ENCODE data around the gene CLSTN1. TPM values are rescaled to one million over a fixed set of nuclear protein-coding genes. Genes with fewer than 3 reads are reported as not detected.

CLSTN1 gene
- total RNA-seq, 1 donor from 2014 or later: 179 TPM

DNA sequence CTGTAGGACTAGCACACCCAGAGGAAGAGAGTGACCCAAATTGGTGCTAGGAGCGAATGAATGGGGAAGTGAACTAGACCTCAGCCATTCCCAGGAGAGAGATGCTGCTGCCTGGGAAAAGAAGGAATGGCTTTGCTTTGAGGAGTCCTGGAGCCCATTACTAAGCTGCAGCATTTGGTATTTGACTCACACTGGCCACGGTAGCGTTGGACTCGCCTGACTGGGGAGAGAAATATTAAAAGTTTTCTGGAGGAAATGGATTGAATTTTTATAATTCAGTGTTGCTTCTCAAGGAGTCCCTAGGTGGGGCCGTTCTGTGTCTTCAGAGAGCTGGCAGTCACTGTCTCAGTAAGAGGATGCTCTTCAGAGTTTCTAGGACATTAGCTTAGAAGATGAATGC is 132.1 kb downstream of the CLSTN1 start:
- no peaks in the 10 kb centered on the region for H3K36me3 Mint-ChIP-seq (ENCODE audit: unreplicated experiment)
- peak overlapping the region; percentile 1 for H3K4me3 Mint-ChIP-seq (ENCODE audit: unreplicated experiment)
- H3K4me1 Mint-ChIP-seq (ENCODE audit: unreplicated experiment): peaks cover 33% of the 10 kb centered on the region
- H3K27ac Mint-ChIP-seq (ENCODE audit: unreplicated experiment): peak overlapping the region; percentile 71
- TF ChIP-seq CTCF (IDR thresholded peaks at IDR 0.05): no peak
- H3K27me3 Mint-ChIP-seq (ENCODE audit: unreplicated experiment): no peaks in the 10 kb centered on the region
- no peaks in the 10 kb centered on the region for H3K9me3 Mint-ChIP-seq (ENCODE audit: unreplicated experiment)
- DNase-seq (ENCODE audit: extremely low spot score, unreplicated experiment): no peak

DNA sequence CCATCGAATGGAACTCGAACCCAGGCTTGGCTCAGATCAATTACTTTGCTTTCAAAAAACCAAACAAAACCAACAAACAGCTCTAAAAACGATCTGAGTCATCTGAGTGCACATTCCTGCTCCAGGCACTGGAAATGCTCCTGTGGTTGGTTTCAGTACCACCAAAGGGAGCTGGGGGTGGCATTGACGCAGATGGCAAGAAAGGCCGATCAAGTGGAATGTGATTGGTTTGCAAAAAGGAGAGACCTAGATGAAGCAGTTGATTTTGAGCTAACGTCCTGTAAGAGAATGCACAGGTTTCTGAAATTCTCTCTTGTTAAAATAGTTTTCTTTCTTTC is 132.7 kb downstream of the CLSTN1 start:
- Mint-ChIP-seq H3K27me3 (ENCODE audit: unreplicated experiment) (no peaks in the 10 kb centered on the region), H3K27ac (ENCODE audit: unreplicated experiment) (peak overlapping the region; percentile 71), H3K4me1 (ENCODE audit: unreplicated experiment) (peaks cover 33% of the 10 kb centered on the region), H3K9me3 (ENCODE audit: unreplicated experiment) (no peaks in the 10 kb centered on the region), H3K4me3 (ENCODE audit: unreplicated experiment) (peak overlapping the region; percentile 92), H3K36me3 (ENCODE audit: unreplicated experiment) (no peaks in the 10 kb centered on the region)
- DNase-seq (ENCODE audit: extremely low spot score, unreplicated experiment): no peak
- no peak for TF ChIP-seq CTCF (IDR thresholded peaks at IDR 0.05)

DNA sequence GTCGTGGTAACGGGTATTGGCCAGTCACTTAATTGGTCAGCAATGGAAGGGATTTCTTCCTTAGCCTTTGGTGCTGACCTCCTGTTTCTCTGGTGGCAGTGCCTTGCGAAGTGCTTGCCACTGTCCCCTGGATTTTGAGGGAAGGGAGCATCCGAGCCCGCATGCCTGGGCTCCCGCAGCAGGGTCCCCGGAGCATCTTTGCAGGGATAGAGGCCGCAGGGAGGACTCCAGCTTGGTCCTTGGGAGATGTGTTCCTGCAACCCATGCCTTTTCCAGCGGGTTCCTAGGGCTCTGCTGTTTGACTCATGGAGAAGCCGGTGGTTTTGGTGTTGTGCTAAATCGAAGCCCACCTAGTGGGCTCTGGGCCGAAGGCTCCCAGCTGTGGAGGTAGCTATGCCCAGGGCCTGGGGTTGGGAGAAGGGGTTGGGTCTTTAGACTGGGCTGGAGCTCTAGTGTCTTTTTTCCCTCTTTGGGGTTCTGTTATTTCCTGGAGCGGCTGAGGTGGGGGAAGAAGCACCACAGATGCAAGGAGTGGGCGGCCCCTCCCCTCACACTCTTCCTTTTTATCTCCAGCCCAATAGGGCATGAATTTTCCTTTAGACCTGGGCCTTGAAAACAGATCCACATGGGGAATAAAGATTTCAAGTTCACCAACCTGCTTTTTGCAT is 133.2 kb downstream of the CLSTN1 start:
- Mint-ChIP-seq H3K27ac (ENCODE audit: unreplicated experiment) (peak overlapping the region; percentile 74), H3K27me3 (ENCODE audit: unreplicated experiment) (no peaks in the 10 kb centered on the region), H3K36me3 (ENCODE audit: unreplicated experiment) (no peaks in the 10 kb centered on the region), H3K9me3 (ENCODE audit: unreplicated experiment) (no peaks in the 10 kb centered on the region), H3K4me1 (ENCODE audit: unreplicated experiment) (peaks cover 33% of the 10 kb centered on the region), H3K4me3 (ENCODE audit: unreplicated experiment) (peak overlapping the region; percentile 92)
- no peak for TF ChIP-seq CTCF (IDR thresholded peaks at IDR 0.05)
- DNase-seq (ENCODE audit: extremely low spot score, unreplicated experiment): no peak

GRCh38 chr1:9689971-9690381 is 133.8 kb downstream of the CLSTN1 start:
- H3K9me3 Mint-ChIP-seq (ENCODE audit: unreplicated experiment): no peaks in the 10 kb centered on the region
- DNase-seq (ENCODE audit: extremely low spot score, unreplicated experiment): no peak
- peak; percentile 15 for TF ChIP-seq CTCF (IDR thresholded peaks at IDR 0.05)

GRCh38 chr1:9689011-9689706 is 134.6 kb downstream of the CLSTN1 start:
- no peaks in the 10 kb centered on the region for H3K36me3 Mint-ChIP-seq (ENCODE audit: unreplicated experiment)
- no peaks in the 10 kb centered on the region for H3K9me3 Mint-ChIP-seq (ENCODE audit: unreplicated experiment)
- H3K4me3 Mint-ChIP-seq (ENCODE audit: unreplicated experiment): peak overlapping the region; percentile 79
- H3K27me3 Mint-ChIP-seq (ENCODE audit: unreplicated experiment): no peaks in the 10 kb centered on the region
- no peak overlapping the region for H3K27ac Mint-ChIP-seq (ENCODE audit: unreplicated experiment)
- no peak for TF ChIP-seq CTCF (IDR thresholded peaks at IDR 0.05)
- peaks cover 33% of the 10 kb centered on the region for H3K4me1 Mint-ChIP-seq (ENCODE audit: unreplicated experiment)
- DNase-seq (ENCODE audit: extremely low spot score, unreplicated experiment): peak; percentile 92

More at GRCh38 chr1:9689971-9690381, 133.8 kb downstream of the CLSTN1 start:
- peak overlapping the region; percentile 74 for H3K27ac Mint-ChIP-seq (ENCODE audit: unreplicated experiment)
- peak overlapping the region; percentile 92 for H3K4me3 Mint-ChIP-seq (ENCODE audit: unreplicated experiment)
- no peaks in the 10 kb centered on the region for H3K36me3 Mint-ChIP-seq (ENCODE audit: unreplicated experiment)
- no peaks in the 10 kb centered on the region for H3K27me3 Mint-ChIP-seq (ENCODE audit: unreplicated experiment)
- H3K4me1 Mint-ChIP-seq (ENCODE audit: unreplicated experiment): peaks cover 33% of the 10 kb centered on the region

All from osteocyte (in vitro differentiated cells).